ENCODE data around the gene ADPRS. TPM values are rescaled to one million over a fixed set of nuclear protein-coding genes. Genes with fewer than 3 reads are reported as not detected.
A peak's percentile ranks its signal among the peaks of the same experiment; 100 is the strongest.

The ADPRS gene
- 25.3 TPM for polyA plus RNA-seq (2013, experiment 1 of 2; ENCODE audit: insufficient read length)
- 27.0 TPM for polyA plus RNA-seq (2013, experiment 2 of 2; ENCODE audit: insufficient read length)

GRCh38 chr1:36088577-36089392 is at the start of gene ADPRS:
Gene ADPRS, plus strand, starts transcription at chr1:36088892. Its CDS starts 13 bp downstream, at chr1:36088905.
- DNase-seq: peak; percentile 89

GRCh38 chr1:36040238-36040637 is 48.5 kb upstream of the ADPRS start:
- DNase-seq: no peak

GRCh38 chr1:36051821-36052220 is 36.9 kb upstream of the ADPRS start:
- no peak for DNase-seq

GRCh38 chr1:36053978-36054377 is 34.7 kb upstream of the ADPRS start:
- DNase-seq: no peak

- no peak for DNase-seq
These were observed 33.0 kb upstream of the ADPRS start for GRCh38 chr1:36055706-36056105.

GRCh38 chr1:36062315-36062714 is 26.4 kb upstream of the ADPRS start:
- DNase-seq: no peak

- DNase-seq: no peak
These were observed 20.8 kb upstream of the ADPRS start for GRCh38 chr1:36067871-36068270.

- DNase-seq: no peak
These were observed 19.8 kb upstream of the ADPRS start for GRCh38 chr1:36068866-36069265.

GRCh38 chr1:36070349-36070748 is 18.3 kb upstream of the ADPRS start:
- no peak for DNase-seq

GRCh38 chr1:36076979-36077573 is 11.6 kb upstream of the ADPRS start:
- no peak for DNase-seq

GRCh38 chr1:36080236-36080635 is 8.5 kb upstream of the ADPRS start:
- DNase-seq: no peak

GRCh38 chr1:36080801-36081200 is 7.9 kb upstream of the ADPRS start:
- DNase-seq: no peak

GRCh38 chr1:36081926-36082485 is 6.7 kb upstream of the ADPRS start:
- DNase-seq: no peak

GRCh38 chr1:36083219-36083618 is 5.5 kb upstream of the ADPRS start:
- DNase-seq: no peak

- peak; percentile 51 for DNase-seq
These were observed 4.8 kb upstream of the ADPRS start, which contains the start of gene TEKT2 for GRCh38 chr1:36083635-36084496. Gene TEKT2, plus strand, starts transcription at chr1:36084094. Its CDS starts 828 bp downstream, at chr1:36084922.

- no peak for DNase-seq
These were observed 4.1 kb upstream of the ADPRS start for GRCh38 chr1:36084497-36085115.

GRCh38 chr1:36085126-36085525 is 3.6 kb upstream of the ADPRS start:
- no peak for DNase-seq

- no peak for DNase-seq
These were observed 2.8 kb upstream of the ADPRS start for GRCh38 chr1:36085686-36086526.

- DNase-seq: no peak
These were observed 2.0 kb upstream of the ADPRS start for GRCh38 chr1:36086529-36087232.
